ENCODE measurements around the gene RASGRP2. TPM values are rescaled to one million over a fixed set of nuclear protein-coding genes. Genes with fewer than 3 reads are reported as not detected.

Gene RASGRP2
- total RNA-seq (2021; fragmentation: NEBNext Ultra II Directional; extraction: Animal tissue kit (Norgen Biotek cat#: 25700)) = 37.9 and 40.6 TPM in 2 replicates
- polyA plus RNA-seq (2011; rRNA removed) = 45.7 and 50.4 TPM in 2 replicates
- 41.1 TPM for polyA plus RNA-seq (2011; cell fraction: cytosol; rRNA removed)
- polyA plus RNA-seq (2011; cell fraction: nucleus; rRNA removed) = 127 TPM
- 30.1 to 58.0 TPM (median 54.6 TPM) in 4 replicates for polyA plus RNA-seq (2012, experiment 1 of 2)
- polyA plus RNA-seq (2012, experiment 2 of 2) = 31.1 TPM
- 33.0 TPM for polyA plus RNA-seq (2013, experiment 1 of 2)
- polyA plus RNA-seq (2013, experiment 2 of 2) = 34.6 TPM
- 14.8 and 18.9 TPM in 2 replicates for polyA minus RNA-seq (2011; rRNA and poly(A)+ RNA removed)
- 12.3 TPM for polyA minus RNA-seq (2011; cell fraction: cytosol; rRNA and poly(A)+ RNA removed)
- polyA minus RNA-seq (2011; cell fraction: nucleus; rRNA and poly(A)+ RNA removed) = 24.8 TPM
- long read RNA-seq, experiment 1, transcript RASGRP2-210 (4 exons, 2,174 nt) = major isoform, 12 of 22 reads
- long read RNA-seq, experiment 1, partial matches to known transcripts = 4 of 22 reads
- long read RNA-seq, experiment 1, other reads (novel, unspliced or antisense) = 5 of 22 reads
- long read RNA-seq, experiment 2 = 0 reads

DNA sequence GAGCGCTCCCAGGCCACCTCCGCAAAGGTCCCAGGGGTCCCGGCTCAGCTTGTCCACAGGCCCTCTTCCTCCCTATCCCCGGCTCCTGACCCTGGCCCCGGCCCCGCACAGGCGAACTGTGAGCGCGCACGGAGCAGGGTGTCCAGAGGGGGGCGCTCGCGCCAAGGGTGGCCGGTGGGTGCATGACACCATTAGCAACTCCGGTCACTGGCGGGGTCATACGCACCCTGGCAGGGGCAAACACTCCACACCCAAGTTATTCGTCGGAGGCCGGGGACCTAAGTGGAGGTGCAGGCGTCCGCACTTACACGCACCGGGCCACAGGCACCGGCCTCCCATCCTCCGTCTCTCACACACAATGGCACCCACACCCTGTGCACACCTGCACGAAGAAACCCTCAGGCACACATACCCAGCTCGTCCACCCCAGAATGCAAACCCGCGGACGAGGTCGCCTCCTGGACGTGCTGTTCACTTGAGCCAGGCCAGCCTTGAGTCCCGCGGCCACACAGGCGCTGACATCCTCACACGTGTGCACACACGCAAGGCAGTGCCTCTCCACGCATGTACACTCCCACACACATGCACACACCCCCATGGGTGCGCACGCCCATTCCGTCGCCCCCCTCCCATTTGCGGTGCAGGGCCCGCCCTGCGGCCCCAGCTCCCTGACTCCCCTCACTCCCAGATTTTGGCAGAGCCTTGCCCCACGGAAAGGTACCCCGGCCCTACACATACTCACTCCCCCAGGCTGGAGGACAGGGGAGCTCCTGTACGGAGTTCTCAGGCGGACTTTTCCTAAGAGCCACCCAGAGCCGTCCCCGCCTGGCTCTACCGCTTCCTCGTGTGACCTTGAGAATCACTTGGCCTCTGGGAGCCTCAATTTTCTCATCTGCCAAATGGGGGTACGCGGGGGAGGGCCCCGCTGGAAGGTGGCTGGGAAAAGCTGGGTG lies at the start of gene RASGRP2:
TSS of gene RASGRP2 (minus strand) at position 552 of the 953 bp plus-strand sequence. CDS start 1,276 bp downstream, outside the sequence.
- Histone ChIP-seq H2BK120ac (replicated peaks; ENCODE audit: low read depth, low read length) (no peak within 1 kb of the TSS), H3K9ac (replicated peaks in 1 of 4; ENCODE audit: extremely low read depth in 1 of 4, low read depth in 3 of 4, low read length in 3 of 4) (peak within 1 kb of the TSS in 1 of 4 experiments; percentile 6; a peak in 1 of 7 replicates), H2BK12ac (ENCODE audit: low read depth, low read length) (peak within 1 kb of the TSS; percentile 98; the same call in 1 of the 2 replicates), H3K4ac (replicated peaks; ENCODE audit: insufficient read length, low read depth, low read length) (peak within 1 kb of the TSS; percentile 19), H3K79me2 (ENCODE audit: control insufficient read depth in 1 of 2, insufficient read depth in 2 of 2, low read length in 2 of 2) (no peaks in the 10 kb centered on the region), H4K91ac (replicated peaks; ENCODE audit: insufficient read length, low read length) (peak within 1 kb of the TSS; percentile 78), H2BK20ac (ENCODE audit: low read length) (peak within 1 kb of the TSS; percentile 61; the same call in 1 of the 2 replicates), H4K8ac (ENCODE audit: extremely low read depth, insufficient read depth, low read length) (0 out of 2 replicates have a peak within 1 kb of the TSS, but pooled peaks have one; percentile 26), H3K14ac (ENCODE audit: insufficient read length) (no peak within 1 kb of the TSS), H2BK5ac (ENCODE audit: low read depth, low read length) (peak within 1 kb of the TSS; percentile 66; the same call in 1 of the 2 replicates), H3K9me3 (ENCODE audit: insufficient read depth in 2 of 2, low read depth in 1 of 2, low read length in 1 of 2) (no peaks in the 10 kb centered on the region), H3K4me1 (replicated peaks in 1 of 4; ENCODE audit: control insufficient read depth in 3 of 4, insufficient read depth in 4 of 4, low read length in 3 of 4) (peaks cover 4 to 33% (median 29%) of the 10 kb centered on the region in 4 experiments), H3K18ac (ENCODE audit: extremely low read depth, low read length) (peak within 1 kb of the TSS; percentile 65), H3K36me3 (ENCODE audit: control insufficient read depth in 2 of 4, insufficient read depth in 4 of 4, low read length in 3 of 4) (no peaks in the 10 kb centered on the region), H2BK15ac (ENCODE audit: low read length) (peak within 1 kb of the TSS; percentile 20; the same call in 1 of the 2 replicates), H3K23me2 (ENCODE audit: low read depth, low read length) (peaks cover 35% of the 10 kb centered on the region), H3K27me3 (replicated peaks in 1 of 4; ENCODE audit: control insufficient read depth in 3 of 4, extremely low read depth in 1 of 4, insufficient read depth in 3 of 4, low read length in 3 of 4) (peaks cover 0 to 32% (median 19%) of the 10 kb centered on the region in 4 experiments; a peak in 5 of 7 replicates), H2AFZ (ENCODE audit: low read length) (no peak within 1 kb of the TSS), H3K27ac (ENCODE audit: low read depth, low read length) (no peak within 1 kb of the TSS), H3K23ac (ENCODE audit: insufficient read length) (no peak within 1 kb of the TSS), H3K4me2 (ENCODE audit: insufficient read depth in 1 of 2, low read depth in 2 of 2, low read length in 2 of 2) (peak within 1 kb of the TSS; percentile 87 to 89), H3K79me1 (ENCODE audit: low read depth, low read length) (no peaks in the 10 kb centered on the region), H4K20me1 (replicated peaks in 1 of 2; ENCODE audit: control insufficient read depth in 1 of 2, insufficient read depth in 2 of 2, low read length in 2 of 2) (no peaks in the 10 kb centered on the region), H2AK5ac (ENCODE audit: low read depth, low read length) (no peak within 1 kb of the TSS), H4K5ac (ENCODE audit: insufficient read length, low read depth, low read length) (peak within 1 kb of the TSS; percentile 30), H3K56ac (replicated peaks; ENCODE audit: insufficient read length, low read depth, low read length) (peak within 1 kb of the TSS; percentile 81), H3K4me3 (ENCODE audit: extremely low read depth in 1 of 4, insufficient read depth in 2 of 4, low read depth in 3 of 4, low read length in 4 of 4) (peak within 1 kb of the TSS; percentile 48 to 67 (median 57))
- CTCF ChIA-PET (ENCODE audit: partially characterized antibody) = interaction anchor here (0.8 to 23.7 kb wide), 15 partner anchors 8 to 111 kb away, joined by 3 to 376 read pairs (median 5); partner anchors contain the start of gene PYGM
- FAIRE-seq = no peak
- POLR2A ChIA-PET (ENCODE audit: partially characterized antibody) = interaction anchor here (0.8 to 42.9 kb wide), 8 partner anchors 8 to 372 kb away, joined by 3 to 1087 read pairs (median 4); partner anchors contain the start of genes PYGM and SF1
- WGBS, 2 experiments (ENCODE audit: extremely low coverage in 1 of 2, insufficient coverage in 1 of 2, insufficient read length in 1 of 2, insufficient replicate concordance in 2 of 2, low coverage in 1 of 2, low lambda C conversion rate in 2 of 2, missing lambda C conversion rate in 1 of 2) = 8% methylated on average over 57 of the region's 57 CpGs; no CpG with 5 or more reads in 1 of the 2 experiments
- DNase-seq (ENCODE audit: low read depth in 1 of 2, low spot score in 2 of 2) = peak in 1 of 2 experiments; percentile 95
- TF ChIP-seq SP1 (IDR thresholded peaks at IDR 0.05; ENCODE audit: low read depth, low read length) = no peak
- TF ChIP-seq CHD2 (IDR thresholded peaks at IDR 0.05; ENCODE audit: low read length) = no peak
- no peak for TF ChIP-seq GTF2F1 (IDR thresholded peaks at IDR 0.05; ENCODE audit: borderline replicate concordance, low read depth, low read length)
- no peak for TF ChIP-seq HDAC2 (IDR thresholded peaks at IDR 0.05; ENCODE audit: borderline replicate concordance in 1 of 2, low read depth in 2 of 2, low read length in 2 of 2)
- TF ChIP-seq, protein P1, sequence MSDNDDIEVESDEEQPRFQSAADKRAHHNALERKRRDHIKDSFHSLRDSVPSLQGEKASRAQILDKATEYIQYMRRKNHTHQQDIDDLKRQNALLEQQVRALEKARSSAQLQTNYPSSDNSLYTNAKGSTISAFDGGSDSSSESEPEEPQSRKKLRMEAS (IDR thresholded peaks at IDR 0.05) = peak; percentile 5; the same call in 1 of the 2 replicates
- TF ChIP-seq SUZ12 (IDR thresholded peaks at IDR 0.05; ENCODE audit: low read length) = peak; percentile 58; the same call in 1 of the 2 replicates
- TF ChIP-seq BRCA1 (IDR thresholded peaks at IDR 0.05; ENCODE audit: low read depth, low read length) = no peak
